ENCODE data around the gene CHST11. TPM values are rescaled to one million over a fixed set of nuclear protein-coding genes. Genes with fewer than 3 reads are reported as not detected.

Gene CHST11
- total RNA-seq, 2 donors from 2014 or later: 4.6 to 14.5 TPM

GRCh38 chr12:104496336-104496735 is 39.6 kb downstream of the CHST11 start:
- no peak overlapping the region for H3K4me3 ChIP-seq
- TF ChIP-seq, protein P1, sequence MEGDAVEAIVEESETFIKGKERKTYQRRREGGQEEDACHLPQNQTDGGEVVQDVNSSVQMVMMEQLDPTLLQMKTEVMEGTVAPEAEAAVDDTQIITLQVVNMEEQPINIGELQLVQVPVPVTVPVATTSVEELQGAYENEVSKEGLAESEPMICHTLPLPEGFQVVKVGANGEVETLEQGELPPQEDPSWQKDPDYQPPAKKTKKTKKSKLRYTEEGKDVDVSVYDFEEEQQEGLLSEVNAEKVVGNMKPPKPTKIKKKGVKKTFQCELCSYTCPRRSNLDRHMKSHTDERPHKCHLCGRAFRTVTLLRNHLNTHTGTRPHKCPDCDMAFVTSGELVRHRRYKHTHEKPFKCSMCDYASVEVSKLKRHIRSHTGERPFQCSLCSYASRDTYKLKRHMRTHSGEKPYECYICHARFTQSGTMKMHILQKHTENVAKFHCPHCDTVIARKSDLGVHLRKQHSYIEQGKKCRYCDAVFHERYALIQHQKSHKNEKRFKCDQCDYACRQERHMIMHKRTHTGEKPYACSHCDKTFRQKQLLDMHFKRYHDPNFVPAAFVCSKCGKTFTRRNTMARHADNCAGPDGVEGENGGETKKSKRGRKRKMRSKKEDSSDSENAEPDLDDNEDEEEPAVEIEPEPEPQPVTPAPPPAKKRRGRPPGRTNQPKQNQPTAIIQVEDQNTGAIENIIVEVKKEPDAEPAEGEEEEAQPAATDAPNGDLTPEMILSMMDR (IDR thresholded peaks at IDR 0.05): no peak
- no peak for TF ChIP-seq POLR2A (IDR thresholded peaks at IDR 0.05)
- 19 to 27% methylated on average over 1 of the region's 1 CpG for WGBS, 2 donors
- no peaks in the 10 kb centered on the region for H3K36me3 ChIP-seq (replicated peaks in 1 of 2; ENCODE audit: insufficient read depth in 1 of 2, low read depth in 2 of 2)
- DNase-seq (no peak), ATAC-seq (no peak)
- H3K27me3 ChIP-seq: no peaks in the 10 kb centered on the region
- intact Hi-C loops (cut with DNase I): no loop called here
- H3K27ac ChIP-seq: no peak overlapping the region
- no peaks in the 10 kb centered on the region for H3K9me3 ChIP-seq
- peaks cover 2% of the 10 kb centered on the region for H3K4me1 ChIP-seq

DNA sequence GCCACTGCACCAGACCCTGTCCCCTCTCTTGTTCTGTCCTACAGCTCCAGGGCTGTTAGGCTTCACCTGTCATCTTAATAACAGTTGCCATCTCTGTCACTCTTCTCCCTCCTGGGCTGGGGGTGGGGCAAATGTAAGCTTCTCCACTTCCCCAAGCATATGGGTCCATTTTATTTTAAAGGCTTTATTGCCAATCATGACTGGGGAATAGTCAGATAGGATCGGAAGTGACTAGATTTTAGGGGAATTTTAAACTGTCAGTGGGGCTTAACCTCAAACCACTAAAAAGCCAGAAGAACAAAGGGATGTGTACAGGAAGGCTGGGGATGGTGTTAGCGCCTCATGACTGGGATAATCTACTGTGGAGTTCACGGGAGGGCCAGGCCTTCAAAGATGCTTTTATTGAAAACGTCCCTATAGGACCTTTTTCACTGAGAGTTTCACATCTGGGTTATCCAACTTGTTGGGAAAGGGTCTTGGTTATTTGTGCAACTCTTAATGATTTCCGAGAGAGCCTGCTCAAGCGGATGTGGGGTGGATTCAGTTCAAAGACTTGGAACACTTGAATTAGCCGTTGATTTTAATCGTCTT is 41.6 kb downstream of the CHST11 start:
- intact Hi-C loops (cut with DNase I): no loop called here
- ATAC-seq (no peak), DNase-seq (no peak)
- Histone ChIP-seq H3K9me3 (no peaks in the 10 kb centered on the region), H3K27me3 (no peaks in the 10 kb centered on the region), H3K4me1 (peaks cover 10% of the 10 kb centered on the region), H3K36me3 (replicated peaks in 1 of 2; ENCODE audit: insufficient read depth in 1 of 2, low read depth in 2 of 2) (no peaks in the 10 kb centered on the region), H3K27ac (no peak overlapping the region), H3K4me3 (no peak overlapping the region)
- WGBS, 2 donors: 84 to 97% methylated on average over 8 of the region's 8 CpGs
- TF ChIP-seq, protein P1 (IDR thresholded peaks at IDR 0.05): no peak
- no peak for TF ChIP-seq POLR2A (IDR thresholded peaks at IDR 0.05)

GRCh38 chr12:104499668-104500332 is 43.1 kb downstream of the CHST11 start:
- no peak for ATAC-seq
- Histone ChIP-seq H3K27me3 (no peaks in the 10 kb centered on the region), H3K9me3 (no peaks in the 10 kb centered on the region), H3K36me3 (replicated peaks in 1 of 2; ENCODE audit: insufficient read depth in 1 of 2, low read depth in 2 of 2) (no peaks in the 10 kb centered on the region), H3K4me3 (no peak overlapping the region), H3K4me1 (peaks cover 10% of the 10 kb centered on the region), H3K27ac (no peak overlapping the region)
- intact Hi-C loops (cut with DNase I): no loop called here
- 78 to 83% methylated on average over 4 of the region's 4 CpGs for WGBS, 2 donors
- DNase-seq: no peak
- no peak for TF ChIP-seq POLR2A (IDR thresholded peaks at IDR 0.05)
- TF ChIP-seq, protein P1 (IDR thresholded peaks at IDR 0.05): no peak

GRCh38 chr12:104501115-104501514 is 44.4 kb downstream of the CHST11 start:
- DNase-seq (no peak), ATAC-seq (no peak)
- no peaks in the 10 kb centered on the region for H3K27me3 ChIP-seq
- H3K4me3 ChIP-seq: no peak overlapping the region
- TF ChIP-seq POLR2A (IDR thresholded peaks at IDR 0.05): no peak
- TF ChIP-seq, protein P1 (IDR thresholded peaks at IDR 0.05): no peak
- peaks cover 23% of the 10 kb centered on the region for H3K4me1 ChIP-seq
- no peaks in the 10 kb centered on the region for H3K36me3 ChIP-seq (replicated peaks in 1 of 2; ENCODE audit: insufficient read depth in 1 of 2, low read depth in 2 of 2)
- 85% methylated on average over 1 of the region's 1 CpG for WGBS, 2 donors
- no peaks in the 10 kb centered on the region for H3K9me3 ChIP-seq
- intact Hi-C loops (cut with DNase I): no loop called here
- no peak overlapping the region for H3K27ac ChIP-seq

- ATAC-seq (peak; percentile 47), DNase-seq (peak in 3 of 4 donors; percentile 24 to 41 (median 25))
- TF ChIP-seq POLR2A (IDR thresholded peaks at IDR 0.05): no peak
- TF ChIP-seq, protein P1 (IDR thresholded peaks at IDR 0.05): no peak
- Histone ChIP-seq H3K4me1 (peaks cover 28% of the 10 kb centered on the region), H3K27me3 (no peaks in the 10 kb centered on the region), H3K27ac (no peak overlapping the region), H3K9me3 (no peaks in the 10 kb centered on the region), H3K4me3 (no peak overlapping the region), H3K36me3 (replicated peaks in 1 of 2; ENCODE audit: insufficient read depth in 1 of 2, low read depth in 2 of 2) (no peaks in the 10 kb centered on the region)
- intact Hi-C loops (cut with DNase I): no loop called here
- WGBS, 2 donors: 54 to 73% methylated on average over 3 of the region's 3 CpGs
These were observed 44.9 kb downstream of the CHST11 start for GRCh38 chr12:104501660-104502059.
